Activated CD8-positive, alpha-beta memory T cell treated with anti-CD3 and anti-CD28 coated beads, Interleukin-2, amount 50 U/mL, for 48 hours (primary cell): ENCODE data around the gene SKOR1.
A peak's percentile ranks its signal among the peaks of the same experiment; 100 is the strongest.

Source experiments
- DNase-seq: peaks from one replicate; pipeline ENCODE4 v3.0.0-alpha.2; 2020

SKOR1 gene

GRCh38 chr15:67794832-67795574, 30.3 kb upstream of the SKOR1 start:
- peak; percentile 80 for DNase-seq

GRCh38 chr15:67796196-67797127, 28.8 kb upstream of the SKOR1 start:
- DNase-seq = no peak

GRCh38 chr15:67799801-67800205, 25.5 kb upstream of the SKOR1 start:
- no peak for DNase-seq

- DNase-seq = no peak
Measured at GRCh38 chr15:67801142-67801541, 24.2 kb upstream of the SKOR1 start.

- no peak for DNase-seq
Measured at GRCh38 chr15:67801926-67802914, 23.1 kb upstream of the SKOR1 start.

GRCh38 chr15:67803299-67803698, 22.0 kb upstream of the SKOR1 start:
- DNase-seq = no peak

GRCh38 chr15:67803996-67804843, 21.1 kb upstream of the SKOR1 start:
- no peak for DNase-seq

GRCh38 chr15:67805008-67805665, 20.2 kb upstream of the SKOR1 start:
- DNase-seq = no peak

GRCh38 chr15:67805666-67806516, 19.4 kb upstream of the SKOR1 start:
- no peak for DNase-seq

- no peak for DNase-seq
Measured at GRCh38 chr15:67806536-67806935, 18.8 kb upstream of the SKOR1 start.

- DNase-seq = peak; percentile 18
Measured at GRCh38 chr15:67807141-67807540, 18.2 kb upstream of the SKOR1 start.

- no peak for DNase-seq
Measured at GRCh38 chr15:67807836-67808235, 17.5 kb upstream of the SKOR1 start.

- DNase-seq = no peak
Measured at GRCh38 chr15:67808821-67809220, 16.5 kb upstream of the SKOR1 start.

- DNase-seq = peak; percentile 37
Measured at GRCh38 chr15:67809441-67809840, 15.9 kb upstream of the SKOR1 start.

- peak; percentile 33 for DNase-seq
Measured at GRCh38 chr15:67809866-67810265, 15.4 kb upstream of the SKOR1 start.

GRCh38 chr15:67812241-67812644, 13.1 kb upstream of the SKOR1 start:
- DNase-seq = no peak

GRCh38 chr15:67813104-67813634, 12.1 kb upstream of the SKOR1 start:
- peak; percentile 26 for DNase-seq

- no peak for DNase-seq
Measured at GRCh38 chr15:67815036-67815592, 10.2 kb upstream of the SKOR1 start.

GRCh38 chr15:67816668-67817067, 8.6 kb upstream of the SKOR1 start:
- no peak for DNase-seq

GRCh38 chr15:67818464-67818863, 6.8 kb upstream of the SKOR1 start:
- DNase-seq = no peak
